ENCODE data around the gene IQUB. TPM values are rescaled to one million over a fixed set of nuclear protein-coding genes. Genes with fewer than 3 reads are reported as not detected.

IQUB gene
- total and polyA plus RNA-seq, 9 donors: 0.35 to 11.3 (median 0.93) TPM

GRCh38 chr7:123460616-123461015 lies 73.8 kb downstream of the IQUB start:
- Histone ChIP-seq H3K4me3 (no peak overlapping the region), H3K4me1 (ENCODE audit: insufficient read depth) (no peaks in the 10 kb centered on the region), H3K27ac (no peak overlapping the region), H3K36me3 (no peaks in the 10 kb centered on the region), H3K9me3 (no peaks in the 10 kb centered on the region), H3K27me3 (no peaks in the 10 kb centered on the region)
- WGBS, 3 donors: 28 to 37% (median 32%) methylated on average over 3 of the region's 3 CpGs
- DNase-seq: no peak
- TF ChIP-seq CTCF (IDR thresholded peaks at IDR 0.05): no peak
- TF ChIP-seq POLR2A (IDR thresholded peaks at IDR 0.05): no peak
- TF ChIP-seq EP300 (IDR thresholded peaks at IDR 0.05): no peak
- intact Hi-C loops (cut with DNase I): no loop called here

DNA sequence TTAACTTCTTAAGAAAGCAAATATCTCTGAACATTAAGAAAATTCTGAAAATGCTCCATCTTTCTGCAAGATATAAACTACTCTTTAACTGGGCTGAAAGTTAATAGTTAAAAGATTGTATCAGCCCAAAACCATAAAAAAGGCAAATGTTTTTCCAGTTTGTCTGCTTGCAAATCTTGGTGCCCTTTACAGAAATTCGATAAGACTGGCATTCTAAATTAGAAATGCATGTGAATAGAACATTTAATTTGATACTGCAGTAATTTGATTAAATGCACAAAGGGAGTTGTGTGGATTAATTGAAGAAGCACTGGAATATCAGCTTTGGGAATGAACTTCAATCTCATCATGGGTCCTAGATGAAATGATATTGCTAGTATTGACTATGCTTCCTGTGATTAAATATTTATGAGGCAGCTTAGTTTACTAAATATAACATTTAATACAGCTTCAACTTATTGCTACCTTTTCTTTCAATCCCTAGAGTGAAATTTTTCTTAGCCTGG lies 78.4 kb downstream of the IQUB start:
- WGBS, 3 donors: 53 to 74% (median 65%) methylated on average over 1 of the region's 1 CpG
- intact Hi-C loops (cut with DNase I): no loop called here
- no peak overlapping the region for H3K27ac ChIP-seq

DNA sequence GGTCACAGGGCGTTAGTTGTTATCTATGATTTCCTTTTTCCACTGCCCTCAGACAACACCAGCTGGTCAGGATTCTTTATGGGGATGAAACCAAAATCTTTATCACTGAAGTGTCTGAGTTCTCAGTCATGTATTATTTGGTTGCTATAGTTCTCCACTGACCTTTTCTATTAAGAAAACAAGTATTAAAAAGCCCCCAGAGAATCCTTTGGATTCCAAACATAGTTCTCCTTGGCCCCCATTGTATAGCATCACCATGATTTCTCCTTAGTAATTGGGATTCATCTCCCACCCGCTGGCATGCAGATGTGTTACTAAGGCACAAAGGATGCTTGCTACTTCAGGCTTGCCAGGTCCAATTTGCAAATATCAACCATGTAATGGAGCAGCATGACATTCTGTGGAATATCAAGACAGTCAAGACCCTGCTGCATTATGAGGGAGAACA lies 94.3 kb downstream of the IQUB start:
- no peaks in the 10 kb centered on the region for H3K27me3 ChIP-seq
- H3K27ac ChIP-seq: no peak overlapping the region
- TF ChIP-seq CTCF (IDR thresholded peaks at IDR 0.05): no peak
- no peak for TF ChIP-seq POLR2A (IDR thresholded peaks at IDR 0.05)
- TF ChIP-seq EP300 (IDR thresholded peaks at IDR 0.05): no peak
- DNase-seq: no peak
- H3K9me3 ChIP-seq: no peaks in the 10 kb centered on the region
- WGBS, 3 donors: 41 to 54% (median 51%) methylated on average over 2 of the region's 2 CpGs
- H3K4me1 ChIP-seq (ENCODE audit: insufficient read depth): no peaks in the 10 kb centered on the region
- no peak overlapping the region for H3K4me3 ChIP-seq
- intact Hi-C loops (cut with DNase I): no loop called here
- H3K36me3 ChIP-seq: no peaks in the 10 kb centered on the region

More for the DNA sequence above, 78.4 kb downstream of the IQUB start:
- no peak for TF ChIP-seq POLR2A (IDR thresholded peaks at IDR 0.05)
- no peak for TF ChIP-seq CTCF (IDR thresholded peaks at IDR 0.05)
- no peak for TF ChIP-seq EP300 (IDR thresholded peaks at IDR 0.05)
- Histone ChIP-seq H3K27me3 (no peaks in the 10 kb centered on the region), H3K4me1 (ENCODE audit: insufficient read depth) (no peaks in the 10 kb centered on the region), H3K36me3 (no peaks in the 10 kb centered on the region), H3K4me3 (no peak overlapping the region), H3K9me3 (no peaks in the 10 kb centered on the region)
- DNase-seq: no peak

GRCh38 chr7:123439191-123439590 lies 95.2 kb downstream of the IQUB start:
- 74 to 75% (median 75%) methylated on average over 1 of the region's 1 CpG for WGBS, 3 donors
- TF ChIP-seq EP300 (IDR thresholded peaks at IDR 0.05) (no peak), CTCF (IDR thresholded peaks at IDR 0.05) (no peak), POLR2A (IDR thresholded peaks at IDR 0.05) (no peak)

More at GRCh38 chr7:123439191-123439590, 95.2 kb downstream of the IQUB start:
- Histone ChIP-seq H3K27me3 (no peaks in the 10 kb centered on the region), H3K9me3 (no peaks in the 10 kb centered on the region), H3K4me1 (ENCODE audit: insufficient read depth) (no peaks in the 10 kb centered on the region), H3K27ac (no peak overlapping the region), H3K36me3 (no peaks in the 10 kb centered on the region), H3K4me3 (no peak overlapping the region)
- DNase-seq: no peak
- intact Hi-C loops (cut with DNase I): no loop called here

Measured in ovary (tissue), 9 donors.